Measurements from ENCODE around the gene WRAP73. TPM values are rescaled to one million over a fixed set of nuclear protein-coding genes. Genes with fewer than 3 reads are reported as not detected.

The WRAP73 gene
- total RNA-seq, 1 donor from 2014 or later: 13.9 TPM

DNA sequence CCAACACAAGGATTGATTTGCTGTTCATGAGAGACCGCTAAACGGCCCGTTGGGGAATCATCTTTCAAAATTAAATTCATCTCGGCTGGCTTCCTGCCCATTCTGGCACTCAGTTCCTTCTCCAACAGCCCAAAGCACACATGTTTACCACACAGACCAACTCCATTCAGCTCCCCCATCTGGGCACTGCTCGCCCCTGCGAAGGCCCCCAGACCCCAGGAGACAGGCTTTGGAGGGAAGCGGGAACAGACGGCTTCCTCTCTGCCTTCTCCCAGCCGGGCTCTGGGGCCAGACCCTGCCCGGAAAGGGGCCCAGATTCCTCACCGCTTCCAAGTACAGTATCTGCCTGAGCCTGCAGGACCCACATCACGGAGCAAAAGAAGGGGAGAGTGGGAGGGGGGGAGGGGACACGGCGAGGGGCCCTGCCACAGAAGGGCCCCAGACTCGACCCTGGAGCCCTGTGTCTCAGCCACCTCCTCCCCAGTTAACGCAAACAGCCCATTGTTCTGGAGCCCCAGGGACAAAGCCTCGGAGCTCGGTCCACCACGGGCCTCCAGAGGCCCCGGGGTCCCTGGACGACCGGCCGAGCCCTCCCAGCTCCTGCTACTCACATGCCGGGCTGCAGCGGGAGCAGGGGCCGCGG is 39.3 kb downstream of the WRAP73 start:
- no peak for ATAC-seq

DNA sequence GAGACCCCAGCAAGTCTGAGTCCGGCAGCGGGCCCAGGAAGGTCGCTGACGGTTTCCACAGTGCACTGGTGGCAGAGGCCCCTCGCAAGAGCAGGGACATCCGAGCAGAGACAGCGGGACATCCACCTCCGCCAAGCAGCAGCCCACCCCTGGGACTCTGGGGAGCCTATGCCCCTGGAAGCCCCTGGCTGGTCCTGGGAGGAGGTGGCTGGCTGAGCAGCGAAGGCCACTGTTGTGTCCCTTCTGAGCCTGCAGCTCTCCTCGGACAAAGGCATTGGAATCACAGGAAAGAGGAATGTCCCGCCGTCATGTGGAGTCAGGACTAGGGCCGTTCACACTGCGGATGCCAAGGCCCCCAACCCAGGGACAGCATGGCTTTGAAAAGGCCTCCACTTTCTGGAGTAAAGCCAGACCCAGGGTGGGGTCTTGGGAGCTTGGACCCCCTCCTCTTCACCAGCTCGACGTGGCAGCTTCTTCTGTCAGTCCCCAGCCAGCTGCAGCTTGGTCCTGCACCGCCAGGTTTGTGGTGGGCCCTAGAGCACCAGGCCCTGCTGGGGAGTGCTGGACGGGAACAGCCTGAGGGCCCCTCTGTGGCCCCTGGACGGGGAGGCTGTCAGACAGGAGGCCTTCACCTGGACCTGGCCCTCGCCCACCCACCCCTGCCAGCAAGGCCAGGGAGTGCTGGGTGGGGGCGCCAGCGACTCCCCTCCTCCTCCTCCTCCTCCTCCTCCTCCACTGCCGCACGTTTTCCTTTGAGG is 40.0 kb downstream of the WRAP73 start:
- no peak for ATAC-seq

DNA sequence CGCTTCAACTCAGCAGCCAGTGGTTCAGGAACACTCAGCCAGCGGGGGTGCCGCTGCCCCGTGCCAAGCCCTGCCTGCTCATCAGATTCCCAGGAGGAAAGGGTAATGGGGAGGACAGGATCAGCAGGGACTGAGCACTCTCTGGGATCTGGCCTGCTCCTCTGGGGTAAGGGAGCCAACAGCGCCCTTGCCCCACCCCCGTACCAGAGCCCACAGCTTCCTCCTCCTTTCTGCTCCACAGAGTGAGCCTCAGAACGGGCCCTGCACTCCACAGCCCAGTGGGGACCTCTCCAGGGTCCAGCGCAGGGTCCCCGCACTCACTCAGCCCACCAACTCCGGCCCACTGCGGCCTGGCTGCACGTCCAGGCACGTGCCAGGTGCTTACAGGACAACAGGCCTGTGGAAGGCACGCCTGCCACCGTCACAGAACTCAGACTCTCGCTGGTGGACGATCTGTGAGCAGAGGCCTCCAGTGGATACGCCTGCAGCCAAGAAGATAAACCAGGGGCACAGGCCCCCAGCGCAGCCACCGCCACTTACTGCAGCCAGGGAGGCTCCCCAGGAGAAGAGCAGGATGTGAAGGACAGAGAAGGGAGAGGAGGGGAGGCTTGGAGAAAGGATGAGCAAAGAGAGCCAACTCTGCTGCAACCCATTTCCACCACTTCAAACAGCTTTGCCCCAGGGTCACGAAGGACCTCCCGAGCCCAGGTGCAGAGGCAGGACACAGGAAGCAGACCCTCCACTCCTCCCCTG is 40.7 kb downstream of the WRAP73 start:
- no peak for ATAC-seq

- no peak for ATAC-seq
These were observed 41.7 kb downstream of the WRAP73 start for GRCh38 chr1:3608154-3608553.

DNA sequence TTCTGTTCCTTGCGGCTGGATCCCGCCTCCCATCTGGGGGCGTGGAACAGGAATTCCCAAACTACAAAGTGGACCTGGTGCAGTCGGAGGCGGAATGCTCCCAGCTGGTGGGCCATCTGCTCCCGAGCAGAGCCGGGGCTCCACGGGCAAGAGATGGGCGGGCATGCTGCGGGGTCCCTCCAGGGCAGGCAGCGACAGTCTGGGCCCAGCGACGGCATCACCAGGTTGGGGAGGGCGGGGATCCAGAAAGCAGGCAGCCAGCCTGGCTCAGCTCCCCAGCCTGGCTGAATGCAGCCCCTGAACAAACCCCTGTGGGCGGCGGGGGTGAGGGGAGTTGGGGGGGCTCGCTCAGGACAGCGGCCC is 42.2 kb downstream of the WRAP73 start:
- no peak for ATAC-seq

DNA sequence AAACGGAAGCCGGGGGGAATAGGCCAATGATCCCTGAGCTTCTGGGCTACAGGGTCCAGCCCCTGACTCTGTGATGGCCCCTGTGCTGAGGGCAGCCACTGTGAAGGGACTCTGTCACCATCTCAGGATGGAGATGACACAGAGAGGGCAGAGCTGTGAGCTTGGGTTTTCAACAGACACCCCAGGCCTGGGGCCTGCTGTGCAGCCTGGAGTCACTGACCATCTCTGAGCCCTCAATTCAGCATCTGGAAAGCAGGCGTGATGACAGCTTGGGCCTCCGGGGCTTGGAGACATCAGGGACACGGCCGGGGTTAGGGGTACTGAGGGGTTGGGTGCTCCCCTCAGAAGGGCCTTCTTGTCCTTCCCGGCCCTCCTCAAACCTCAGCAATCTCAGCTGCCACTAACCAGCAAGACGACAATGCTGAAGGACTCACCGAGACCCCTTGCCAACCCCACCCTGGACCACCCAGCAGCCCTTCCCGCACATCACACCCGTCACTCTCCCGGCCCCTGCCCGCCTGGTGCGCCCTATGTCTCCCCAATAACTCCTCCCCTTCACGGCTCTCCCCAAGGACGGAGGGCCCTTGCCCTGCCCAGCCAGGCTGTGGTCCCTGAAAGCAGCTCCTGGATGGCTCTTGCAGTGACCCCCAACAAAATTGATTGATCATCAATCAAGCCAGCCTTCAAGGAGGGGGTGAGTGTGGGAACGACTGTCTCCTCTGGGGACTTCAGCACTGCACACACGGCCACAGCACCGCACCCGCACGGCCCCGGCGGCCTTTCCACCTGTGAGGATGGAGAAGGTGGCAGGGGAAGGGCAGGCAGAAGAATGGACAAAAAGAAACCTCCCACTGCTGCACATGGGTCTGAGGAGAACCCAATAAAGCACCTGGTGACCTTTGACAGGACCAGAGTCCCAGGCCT is 42.9 kb downstream of the WRAP73 start:
- ATAC-seq: no peak

GRCh38 chr1:3604997-3605823 is 44.7 kb downstream of the WRAP73 start:
- no peak for ATAC-seq

DNA sequence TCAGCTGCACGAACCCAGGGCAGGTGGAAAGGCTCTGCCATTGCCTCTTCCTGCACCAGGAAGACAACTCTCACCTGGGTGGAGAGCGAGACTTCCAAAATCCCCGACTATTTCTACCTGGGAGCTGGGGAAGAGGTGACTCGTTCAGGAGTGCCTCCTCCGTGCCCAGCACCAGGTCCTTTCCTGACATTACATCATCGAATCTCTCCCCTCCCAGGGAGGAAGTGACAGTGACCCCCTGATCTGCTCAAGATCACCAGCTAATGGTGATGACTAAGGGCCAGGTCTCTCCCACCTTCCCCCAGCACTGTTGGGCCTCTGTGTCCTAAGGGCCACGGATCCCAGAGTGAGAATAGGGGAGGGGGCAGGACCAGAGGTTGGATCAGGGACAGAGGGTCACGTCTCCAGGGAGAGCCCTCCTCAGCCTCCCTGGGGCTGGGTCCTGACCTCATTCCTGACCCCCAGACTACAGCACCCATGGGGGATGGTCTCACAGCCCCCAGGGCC is 45.4 kb downstream of the WRAP73 start:
- no peak for ATAC-seq

GRCh38 chr1:3603571-3604467 is 46.1 kb downstream of the WRAP73 start:
- ATAC-seq: no peak

DNA sequence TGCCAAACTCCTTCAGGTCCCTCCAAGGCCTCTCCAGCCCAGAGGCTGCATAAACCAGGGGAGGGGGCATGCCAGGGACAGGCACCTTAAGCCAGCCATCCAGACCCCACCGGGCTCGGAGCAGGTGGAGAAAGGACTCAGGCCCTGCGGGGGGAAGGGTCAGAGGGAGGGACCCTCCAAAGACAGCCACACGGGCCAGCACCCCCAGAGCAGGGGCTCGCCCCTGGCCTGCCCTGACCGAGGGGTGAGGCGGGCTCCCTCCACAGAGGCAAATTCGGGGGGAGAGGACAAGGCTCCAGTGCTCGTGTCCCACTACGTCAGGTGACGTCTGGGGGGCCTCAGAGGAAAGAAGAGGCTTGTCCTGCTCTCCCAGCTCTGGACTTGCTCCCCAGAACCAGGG is 46.7 kb downstream of the WRAP73 start:
- no peak for ATAC-seq

GRCh38 chr1:3602375-3602774 is 47.5 kb downstream of the WRAP73 start:
- ATAC-seq: no peak

DNA sequence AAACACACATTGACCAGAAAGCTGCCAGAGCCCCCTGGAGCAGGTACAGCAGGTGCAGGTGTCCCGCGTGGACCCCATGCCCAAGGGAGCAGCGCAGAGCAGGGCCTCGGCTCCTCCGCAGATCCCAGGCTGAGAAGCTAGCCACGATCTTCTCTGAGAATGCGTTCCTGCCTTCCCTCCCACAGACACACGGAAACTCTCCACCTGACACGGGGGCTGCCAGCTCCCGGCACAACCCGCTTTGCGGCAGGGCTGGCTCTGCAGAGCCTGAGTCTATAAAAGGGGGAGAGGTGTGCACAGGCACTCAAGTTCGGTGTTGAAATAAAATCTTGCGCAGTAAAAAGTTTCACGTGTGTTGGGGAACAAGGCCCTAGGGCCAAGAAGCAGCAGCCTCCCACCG is 48.2 kb downstream of the WRAP73 start:
- no peak for ATAC-seq

- no peak for ATAC-seq
These were observed 49.5 kb downstream of the WRAP73 start for GRCh38 chr1:3600354-3600753.

DNA sequence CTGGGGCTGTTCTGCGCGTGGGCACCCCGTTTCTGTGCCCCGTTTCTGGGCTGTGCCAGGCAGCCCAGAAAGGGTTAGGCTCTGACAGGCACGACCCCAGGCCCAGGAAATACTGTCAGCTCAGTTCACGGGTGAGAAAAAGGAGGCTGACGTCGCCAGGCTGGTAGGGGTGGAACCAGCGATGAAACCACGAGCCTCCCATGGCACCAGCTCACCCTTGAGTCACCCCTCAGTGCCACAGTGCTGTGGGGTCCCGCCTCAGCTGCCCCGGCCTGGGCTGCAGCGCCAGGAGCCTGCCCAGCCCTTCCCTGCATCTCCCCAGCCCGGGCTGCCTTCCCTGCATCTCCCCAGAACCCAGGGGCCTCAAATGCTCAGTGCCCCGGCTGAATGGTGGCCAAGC is 50.1 kb downstream of the WRAP73 start:
- ATAC-seq: no peak

- no peak for ATAC-seq
These were observed 50.6 kb downstream of the WRAP73 start for GRCh38 chr1:3599286-3599811.

GRCh38 chr1:3598522-3599285 is 51.2 kb downstream of the WRAP73 start:
- ATAC-seq: no peak

DNA sequence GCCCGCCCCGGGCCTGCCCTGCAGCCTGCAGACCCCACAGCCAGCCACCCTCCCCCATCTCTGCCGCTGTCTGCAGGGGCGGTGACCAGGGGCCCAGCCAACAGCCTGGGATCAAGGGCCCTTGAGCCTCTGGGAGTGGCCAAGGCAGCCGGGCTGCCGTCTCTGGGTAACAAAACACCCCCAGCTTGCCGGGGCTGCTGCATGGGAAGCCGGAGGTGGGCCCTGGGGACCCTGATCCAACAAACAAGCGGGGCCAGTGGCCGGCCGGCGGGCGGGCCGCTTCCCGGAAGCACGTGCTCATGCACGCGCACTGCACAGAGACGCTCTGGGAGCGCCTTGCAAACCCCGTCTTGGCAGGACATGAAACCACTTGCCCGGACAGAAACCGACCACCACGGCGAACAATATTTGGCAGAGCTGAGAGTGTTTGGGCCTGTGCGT is 51.8 kb downstream of the WRAP73 start:
- no peak for ATAC-seq

- no peak for ATAC-seq
These were observed 52.3 kb downstream of the WRAP73 start for GRCh38 chr1:3597599-3597964.

Measured in esophagus mucosa (tissue), 1 donor.